HEK293 (cell line): ENCODE results near the gene C6orf47.

Experiments
- AEBP2 ChIP-seq: fragments of 450-650 bp; formaldehyde crosslinking; IDR thresholded peaks from 2 replicates; pipeline ENCODE4 v1.5.1; 2016; ENCODE audit warnings: missing biosample characterization, missing genetic modification characterization, borderline replicate concordance
- BCL11A ChIP-seq: fragments of 450-650 bp; formaldehyde crosslinking; IDR thresholded peaks from 2 replicates; pipeline ENCODE4 v1.5.1; 2016; ENCODE audit warnings: low read depth, missing biosample characterization, missing genetic modification characterization
- CTCF ChIP-seq: fragments of 450-650 bp; formaldehyde crosslinking; IDR thresholded peaks from 2 replicates; pipeline ENCODE4 v1.5.1; 2016; ENCODE audit warnings: missing biosample characterization, missing genetic modification characterization
- GLIS2 ChIP-seq: fragments of 450-650 bp; formaldehyde crosslinking; IDR thresholded peaks from 2 replicates; pipeline ENCODE4 v1.5.1; 2016; ENCODE audit warnings: missing biosample characterization, missing genetic modification characterization
- SP2 ChIP-seq: fragments of 450-650 bp; formaldehyde crosslinking; IDR thresholded peaks from 2 replicates; pipeline ENCODE4 v1.5.1; 2016; ENCODE audit warnings: missing biosample characterization, missing genetic modification characterization
- SP3 ChIP-seq: fragments of 450-650 bp; formaldehyde crosslinking; IDR thresholded peaks from 2 replicates; pipeline ENCODE4 v1.5.1; 2016; ENCODE audit warnings: missing biosample characterization, missing genetic modification characterization
- TCF7L2 ChIP-seq: IDR thresholded peaks from 2 replicates; pipeline ENCODE4 v1.6.1; 2011; ENCODE audit warnings: low read depth, mild to moderate bottlenecking, inconsistent platforms, low read length, moderate library complexity, borderline replicate concordance
- ZBTB10 ChIP-seq: fragments of 450-650 bp; formaldehyde crosslinking; IDR thresholded peaks from 2 replicates; pipeline ENCODE4 v1.5.1; 2016; ENCODE audit warnings: missing biosample characterization, missing genetic modification characterization
- ZNF132 ChIP-seq: fragments of 450-650 bp; formaldehyde crosslinking; IDR thresholded peaks from 2 replicates; pipeline ENCODE4 v1.5.1; 2017; ENCODE audit warnings: missing biosample characterization, missing genetic modification characterization, borderline replicate concordance
- ZNF146 ChIP-seq: fragments of 450-650 bp; formaldehyde crosslinking; IDR thresholded peaks from 2 replicates; pipeline ENCODE4 v1.5.1; 2016; ENCODE audit warnings: missing biosample characterization, missing genetic modification characterization
- ZNF157 ChIP-seq: fragments of 450-650 bp; formaldehyde crosslinking; IDR thresholded peaks from 2 replicates; pipeline ENCODE4 v1.5.1; 2016; ENCODE audit warnings: missing biosample characterization, missing genetic modification characterization
- ZNF16 ChIP-seq: fragments of 450-650 bp; formaldehyde crosslinking; IDR thresholded peaks from 2 replicates; pipeline ENCODE4 v1.5.1; 2016; ENCODE audit warnings: low read depth, missing biosample characterization, missing genetic modification characterization
- ZNF169 ChIP-seq: fragments of 450-650 bp; formaldehyde crosslinking; IDR thresholded peaks from 2 replicates; pipeline ENCODE4 v1.5.1; 2016; ENCODE audit warnings: missing biosample characterization, missing genetic modification characterization
- ZNF366 ChIP-seq: fragments of 450-650 bp; formaldehyde crosslinking; conservative IDR thresholded peaks from 2 replicates; pipeline ENCODE4 v1.5.1; 2016; ENCODE audit warnings: missing biosample characterization, missing genetic modification characterization
- ZNF426 ChIP-seq: fragments of 450-650 bp; formaldehyde crosslinking; IDR thresholded peaks from 2 replicates; pipeline ENCODE4 v1.5.1; 2017; ENCODE audit warnings: missing biosample characterization, missing genetic modification characterization, mild to moderate bottlenecking, inconsistent platforms, moderate library complexity
- ZNF473 ChIP-seq: fragments of 450-650 bp; formaldehyde crosslinking; IDR thresholded peaks from 2 replicates; pipeline ENCODE4 v1.5.1; 2017; ENCODE audit warnings: missing biosample characterization, missing genetic modification characterization
- ZNF571 ChIP-seq: fragments of 450-650 bp; formaldehyde crosslinking; IDR thresholded peaks from 2 replicates; pipeline ENCODE4 v1.5.0; 2017; ENCODE audit warnings: missing biosample characterization, missing genetic modification characterization
- ZNF621 ChIP-seq: fragments of 450-650 bp; formaldehyde crosslinking; IDR thresholded peaks from 2 replicates; pipeline ENCODE4 v1.5.1; 2017; ENCODE audit warnings: missing biosample characterization, missing genetic modification characterization
- ZNF626 ChIP-seq: fragments of 450-650 bp; sonication (Bioruptor Pico); formaldehyde crosslinking; IDR thresholded peaks from 2 replicates; pipeline ENCODE4 v1.5.1; 2018; ENCODE audit warnings: missing biosample characterization, missing genetic modification characterization, inconsistent platforms
- ZNF629 ChIP-seq: fragments of 450-650 bp; formaldehyde crosslinking; IDR thresholded peaks from 2 replicates; pipeline ENCODE4 v1.5.1; 2017; ENCODE audit warnings: missing biosample characterization, missing genetic modification characterization
- TF ChIP-seq, protein P1 (sequence below): fragments of 450-650 bp; formaldehyde crosslinking; IDR thresholded peaks from 2 replicates; pipeline ENCODE4 v1.5.1; 2016; ENCODE audit warnings: missing biosample characterization, missing genetic modification characterization
- TF ChIP-seq, protein P2 (sequence below): fragments of 450-650 bp; formaldehyde crosslinking; IDR thresholded peaks from 2 replicates; pipeline ENCODE4 v1.5.1; 2017; ENCODE audit warnings: missing biosample characterization, missing genetic modification characterization
- TF ChIP-seq, protein P3 (sequence below): fragments of 450-650 bp; formaldehyde crosslinking; optimal IDR thresholded peaks from 2 replicates; pipeline ENCODE3; 2016; ENCODE audit warnings: missing biosample characterization, mild to moderate bottlenecking, missing genetic modification characterization
- TF ChIP-seq, protein P4 (sequence below): fragments of 450-650 bp; formaldehyde crosslinking; conservative IDR thresholded peaks from 2 replicates; pipeline ENCODE4 v1.5.1; 2016; ENCODE audit warnings: low read depth, missing biosample characterization, missing genetic modification characterization

Gene C6orf47

DNA sequence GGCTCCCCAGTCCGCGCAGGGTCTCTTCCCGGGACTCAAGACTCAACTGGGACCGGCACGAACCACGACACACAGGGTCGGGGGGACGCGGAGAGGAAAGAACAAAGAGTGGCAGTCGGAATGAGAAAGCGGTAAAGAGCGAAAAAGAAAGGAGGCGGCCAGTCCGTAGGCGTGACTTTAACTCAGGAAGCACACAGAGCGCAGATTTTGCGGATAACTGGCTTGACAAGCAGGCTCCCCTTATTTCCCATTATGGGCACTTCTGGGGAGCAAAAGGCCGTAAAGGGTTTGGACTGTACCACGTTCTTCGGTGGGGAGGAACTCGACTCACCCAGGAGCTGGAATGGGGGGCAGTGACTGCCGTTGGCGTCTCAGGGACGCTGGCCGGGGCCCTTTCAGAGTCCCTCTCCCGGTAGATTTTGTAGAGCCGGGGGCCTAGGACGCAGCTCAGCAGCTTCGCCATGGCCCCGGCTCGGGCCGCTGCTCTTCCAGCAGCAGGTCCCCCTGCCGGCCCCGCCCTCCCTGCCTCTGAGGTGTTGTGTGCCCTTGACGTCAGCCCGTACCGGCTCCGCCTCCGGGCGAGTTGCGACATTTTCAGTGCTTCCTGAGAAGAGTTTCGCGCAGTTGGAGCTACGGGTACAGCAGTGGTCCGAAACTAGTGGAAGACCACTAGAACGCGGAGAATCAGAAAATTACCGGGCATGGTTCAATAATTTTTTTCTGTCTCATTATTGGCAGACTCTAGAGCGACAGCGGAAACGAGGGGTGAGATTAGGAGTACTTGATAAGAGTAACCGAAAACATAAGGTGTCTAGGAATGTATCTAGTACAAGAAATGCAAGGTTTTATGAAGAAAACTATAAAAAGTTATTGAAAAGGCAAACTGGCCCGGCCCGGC lies 42.5 kb upstream of the C6orf47 start, which contains the start of gene ABHD16A (continued):
- TF ChIP-seq BCL11A (tag by site-specific recombination) (no peak), ZNF629 (tag by site-specific recombination) (peak; percentile 97), ZNF146 (tag by site-specific recombination) (no peak), ZNF473 (tag by site-specific recombination) (no peak), SP2 (tag by site-specific recombination) (peak; percentile 53), ZNF626 (tag by site-specific recombination) (no peak), GLIS2 (0 out of 2 replicates have a peak, but pooled peaks have one; percentile 33), ZNF169 (tag by site-specific recombination) (no peak), ZNF132 (no peak), ZNF366 (tag by site-specific recombination) (no peak), ZNF571 (tag by site-specific recombination) (no peak), SP3 (tag by site-specific recombination) (peak; percentile 70), ZNF16 (tag by site-specific recombination) (no peak), ZNF157 (no peak), ZBTB10 (0 out of 2 replicates have a peak, but pooled peaks have one; percentile 39), ZNF621 (no peak), AEBP2 (tag by site-specific recombination) (no peak), CTCF (tag by site-specific recombination) (0 out of 2 replicates have a peak, but pooled peaks have one; percentile 9), TCF7L2 (no peak), ZNF426 (tag by site-specific recombination) (no peak)
- TF ChIP-seq, protein P1, sequence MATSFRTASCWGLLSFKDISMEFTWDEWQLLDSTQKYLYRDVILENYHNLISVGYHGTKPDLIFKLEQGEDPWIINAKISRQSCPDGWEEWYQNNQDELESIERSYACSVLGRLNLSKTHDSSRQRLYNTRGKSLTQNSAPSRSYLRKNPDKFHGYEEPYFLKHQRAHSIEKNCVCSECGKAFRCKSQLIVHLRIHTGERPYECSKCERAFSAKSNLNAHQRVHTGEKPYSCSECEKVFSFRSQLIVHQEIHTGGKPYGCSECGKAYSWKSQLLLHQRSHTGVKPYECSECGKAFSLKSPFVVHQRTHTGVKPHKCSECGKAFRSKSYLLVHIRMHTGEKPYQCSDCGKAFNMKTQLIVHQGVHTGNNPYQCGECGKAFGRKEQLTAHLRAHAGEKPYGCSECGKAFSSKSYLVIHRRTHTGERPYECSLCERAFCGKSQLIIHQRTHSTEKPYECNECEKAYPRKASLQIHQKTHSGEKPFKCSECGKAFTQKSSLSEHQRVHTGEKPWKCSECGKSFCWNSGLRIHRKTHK (tag by site-specific recombination), result no peak
- TF ChIP-seq, protein P2, sequence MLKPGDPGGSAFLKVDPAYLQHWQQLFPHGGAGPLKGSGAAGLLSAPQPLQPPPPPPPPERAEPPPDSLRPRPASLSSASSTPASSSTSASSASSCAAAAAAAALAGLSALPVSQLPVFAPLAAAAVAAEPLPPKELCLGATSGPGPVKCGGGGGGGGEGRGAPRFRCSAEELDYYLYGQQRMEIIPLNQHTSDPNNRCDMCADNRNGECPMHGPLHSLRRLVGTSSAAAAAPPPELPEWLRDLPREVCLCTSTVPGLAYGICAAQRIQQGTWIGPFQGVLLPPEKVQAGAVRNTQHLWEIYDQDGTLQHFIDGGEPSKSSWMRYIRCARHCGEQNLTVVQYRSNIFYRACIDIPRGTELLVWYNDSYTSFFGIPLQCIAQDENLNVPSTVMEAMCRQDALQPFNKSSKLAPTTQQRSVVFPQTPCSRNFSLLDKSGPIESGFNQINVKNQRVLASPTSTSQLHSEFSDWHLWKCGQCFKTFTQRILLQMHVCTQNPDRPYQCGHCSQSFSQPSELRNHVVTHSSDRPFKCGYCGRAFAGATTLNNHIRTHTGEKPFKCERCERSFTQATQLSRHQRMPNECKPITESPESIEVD (tag by site-specific recombination), result no peak
- TF ChIP-seq, protein P3, sequence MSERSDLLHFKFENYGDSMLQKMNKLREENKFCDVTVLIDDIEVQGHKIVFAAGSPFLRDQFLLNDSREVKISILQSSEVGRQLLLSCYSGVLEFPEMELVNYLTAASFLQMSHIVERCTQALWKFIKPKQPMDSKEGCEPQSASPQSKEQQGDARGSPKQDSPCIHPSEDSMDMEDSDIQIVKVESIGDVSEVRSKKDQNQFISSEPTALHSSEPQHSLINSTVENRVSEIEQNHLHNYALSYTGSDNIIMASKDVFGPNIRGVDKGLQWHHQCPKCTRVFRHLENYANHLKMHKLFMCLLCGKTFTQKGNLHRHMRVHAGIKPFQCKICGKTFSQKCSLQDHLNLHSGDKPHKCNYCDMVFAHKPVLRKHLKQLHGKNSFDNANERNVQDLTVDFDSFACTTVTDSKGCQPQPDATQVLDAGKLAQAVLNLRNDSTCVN (tag by site-specific recombination), result no peak
- TF ChIP-seq, protein P4, sequence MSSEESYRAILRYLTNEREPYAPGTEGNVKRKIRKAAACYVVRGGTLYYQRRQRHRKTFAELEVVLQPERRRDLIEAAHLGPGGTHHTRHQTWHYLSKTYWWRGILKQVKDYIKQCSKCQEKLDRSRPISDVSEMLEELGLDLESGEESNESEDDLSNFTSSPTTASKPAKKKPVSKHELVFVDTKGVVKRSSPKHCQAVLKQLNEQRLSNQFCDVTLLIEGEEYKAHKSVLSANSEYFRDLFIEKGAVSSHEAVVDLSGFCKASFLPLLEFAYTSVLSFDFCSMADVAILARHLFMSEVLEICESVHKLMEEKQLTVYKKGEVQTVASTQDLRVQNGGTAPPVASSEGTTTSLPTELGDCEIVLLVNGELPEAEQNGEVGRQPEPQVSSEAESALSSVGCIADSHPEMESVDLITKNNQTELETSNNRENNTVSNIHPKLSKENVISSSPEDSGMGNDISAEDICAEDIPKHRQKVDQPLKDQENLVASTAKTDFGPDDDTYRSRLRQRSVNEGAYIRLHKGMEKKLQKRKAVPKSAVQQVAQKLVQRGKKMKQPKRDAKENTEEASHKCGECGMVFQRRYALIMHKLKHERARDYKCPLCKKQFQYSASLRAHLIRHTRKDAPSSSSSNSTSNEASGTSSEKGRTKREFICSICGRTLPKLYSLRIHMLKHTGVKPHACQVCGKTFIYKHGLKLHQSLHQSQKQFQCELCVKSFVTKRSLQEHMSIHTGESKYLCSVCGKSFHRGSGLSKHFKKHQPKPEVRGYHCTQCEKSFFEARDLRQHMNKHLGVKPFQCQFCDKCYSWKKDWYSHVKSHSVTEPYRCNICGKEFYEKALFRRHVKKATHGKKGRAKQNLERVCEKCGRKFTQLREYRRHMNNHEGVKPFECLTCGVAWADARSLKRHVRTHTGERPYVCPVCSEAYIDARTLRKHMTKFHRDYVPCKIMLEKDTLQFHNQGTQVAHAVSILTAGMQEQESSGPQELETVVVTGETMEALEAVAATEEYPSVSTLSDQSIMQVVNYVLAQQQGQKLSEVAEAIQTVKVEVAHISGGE (tag by site-specific recombination), result peak; percentile 33
